Loucy (cell line): ENCODE measurements around the gene IRX5.

Experiments used
- CTCF ChIP-seq: fragments of 200-600 bp; sonication (generic); conservative IDR thresholded peaks from 2 replicates; pipeline ENCODE4 v1.5.1; 2014; ENCODE audit warnings: mild to moderate bottlenecking, antibody characterized with exemption, low read length
- EZH2phosphoT487 ChIP-seq: fragments of 200-600 bp; IDR thresholded peaks from 2 replicates; pipeline ENCODE4 v1.6.1; 2018; ENCODE audit warnings: antibody characterized with exemption, mild to moderate bottlenecking, moderate library complexity, borderline replicate concordance

- TF ChIP-seq CTCF (no peak), EZH2phosphoT487 (no peak)
Observed at GRCh38 chr16:54892981-54893380, 37.7 kb upstream of the IRX5 start.
